ENCODE results near the gene MDK. TPM values are rescaled to one million over a fixed set of nuclear protein-coding genes. Genes with fewer than 3 reads are reported as not detected.
A peak's percentile ranks its signal among the peaks of the same experiment; 100 is the strongest.

The MDK gene
- total and polyA plus RNA-seq, 2 of the 13 experiments (the other 11 are each of a cell fraction or from before 2014, with no cell fraction given), result 312 to 407 TPM

GRCh38 chr11:46392421-46393230, 11.2 kb downstream of the MDK start (continued):
- TF ChIP-seq, protein P1, sequence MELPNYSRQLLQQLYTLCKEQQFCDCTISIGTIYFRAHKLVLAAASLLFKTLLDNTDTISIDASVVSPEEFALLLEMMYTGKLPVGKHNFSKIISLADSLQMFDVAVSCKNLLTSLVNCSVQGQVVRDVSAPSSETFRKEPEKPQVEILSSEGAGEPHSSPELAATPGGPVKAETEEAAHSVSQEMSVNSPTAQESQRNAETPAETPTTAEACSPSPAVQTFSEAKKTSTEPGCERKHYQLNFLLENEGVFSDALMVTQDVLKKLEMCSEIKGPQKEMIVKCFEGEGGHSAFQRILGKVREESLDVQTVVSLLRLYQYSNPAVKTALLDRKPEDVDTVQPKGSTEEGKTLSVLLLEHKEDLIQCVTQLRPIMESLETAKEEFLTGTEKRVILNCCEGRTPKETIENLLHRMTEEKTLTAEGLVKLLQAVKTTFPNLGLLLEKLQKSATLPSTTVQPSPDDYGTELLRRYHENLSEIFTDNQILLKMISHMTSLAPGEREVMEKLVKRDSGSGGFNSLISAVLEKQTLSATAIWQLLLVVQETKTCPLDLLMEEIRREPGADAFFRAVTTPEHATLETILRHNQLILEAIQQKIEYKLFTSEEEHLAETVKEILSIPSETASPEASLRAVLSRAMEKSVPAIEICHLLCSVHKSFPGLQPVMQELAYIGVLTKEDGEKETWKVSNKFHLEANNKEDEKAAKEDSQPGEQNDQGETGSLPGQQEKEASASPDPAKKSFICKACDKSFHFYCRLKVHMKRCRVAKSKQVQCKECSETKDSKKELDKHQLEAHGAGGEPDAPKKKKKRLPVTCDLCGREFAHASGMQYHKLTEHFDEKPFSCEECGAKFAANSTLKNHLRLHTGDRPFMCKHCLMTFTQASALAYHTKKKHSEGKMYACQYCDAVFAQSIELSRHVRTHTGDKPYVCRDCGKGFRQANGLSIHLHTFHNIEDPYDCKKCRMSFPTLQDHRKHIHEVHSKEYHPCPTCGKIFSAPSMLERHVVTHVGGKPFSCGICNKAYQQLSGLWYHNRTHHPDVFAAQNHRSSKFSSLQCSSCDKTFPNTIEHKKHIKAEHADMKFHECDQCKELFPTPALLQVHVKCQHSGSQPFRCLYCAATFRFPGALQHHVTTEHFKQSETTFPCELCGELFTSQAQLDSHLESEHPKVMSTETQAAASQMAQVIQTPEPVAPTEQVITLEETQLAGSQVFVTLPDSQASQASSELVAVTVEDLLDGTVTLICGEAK (IDR thresholded peaks at IDR 0.05), result no peak
- TF ChIP-seq, protein P1 (CRISPR knock-in tag; IDR thresholded peaks at IDR 0.05), result peak; percentile 90
- no peak for TF ChIP-seq CENPX (CRISPR knock-in tag; IDR thresholded peaks at IDR 0.05)
- TF ChIP-seq HOXA7 (CRISPR knock-in tag; IDR thresholded peaks at IDR 0.05), result 0 out of 2 replicates have a peak, but pooled peaks have one; percentile 76
- 0 out of 2 replicates have a peak, but pooled peaks have one; percentile 34 for TF ChIP-seq HMG20A (CRISPR knock-in tag; IDR thresholded peaks at IDR 0.05; ENCODE audit: borderline replicate concordance)
- peak; percentile 69; the same call in 1 of the 2 replicates for TF ChIP-seq TFDP2 (CRISPR knock-in tag; IDR thresholded peaks at IDR 0.05)
- TF ChIP-seq JUND (CRISPR knock-in tag; IDR thresholded peaks at IDR 0.05), result peak; percentile 59; the same call in 1 of the 2 replicates
- peak; percentile 99 for TF ChIP-seq ZSCAN21 (CRISPR knock-in tag; IDR thresholded peaks at IDR 0.05; ENCODE audit: borderline replicate concordance)
- TF ChIP-seq RNF2 (conservative IDR thresholded peaks at IDR 0.05; ENCODE audit: low read depth), result no peak
- TF ChIP-seq ZSCAN25 (CRISPR knock-in tag; IDR thresholded peaks at IDR 0.05), result peak; percentile 88
- TF ChIP-seq HOXA5 (CRISPR knock-in tag; IDR thresholded peaks at IDR 0.05), result peak; percentile 99
- TF ChIP-seq, protein P2, sequence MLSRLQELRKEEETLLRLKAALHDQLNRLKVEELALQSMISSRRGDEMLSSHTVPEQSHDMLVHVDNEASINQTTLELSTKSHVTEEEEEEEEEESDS (CRISPR knock-in tag; IDR thresholded peaks at IDR 0.05; ENCODE audit: borderline replicate concordance), result 0 out of 2 replicates have a peak, but pooled peaks have one; percentile 53
- TF ChIP-seq CC2D1A (CRISPR knock-in tag; IDR thresholded peaks at IDR 0.05), result no peak
- TF ChIP-seq BORCS8-MEF2B (CRISPR knock-in tag; IDR thresholded peaks at IDR 0.05), result peak; percentile 98
- no peak for TF ChIP-seq MBD4 (IDR thresholded peaks at IDR 0.05; ENCODE audit: borderline replicate concordance, low read length)
- no peak for TF ChIP-seq FOXA1 (IDR thresholded peaks at IDR 0.05)
- no peak for TF ChIP-seq FOXA1 (CRISPR knock-in tag; IDR thresholded peaks at IDR 0.05)
- no peak for TF ChIP-seq TBP (CRISPR knock-in tag; IDR thresholded peaks at IDR 0.05)

All from HepG2 (cell line).